Smooth muscle cell (in vitro differentiated cells): ENCODE data around the gene MTHFSD. TPM values are rescaled to one million over a fixed set of nuclear protein-coding genes. Genes with fewer than 3 reads are reported as not detected.

Experiments used
- DNase-seq: peaks from one replicate; lab custom pipeline; 2025; ENCODE audit not compliant: unreplicated experiment; lab: John Stamatoyannopoulos, UW
- H2AFZ ChIP-seq: fragments of 200-600 bp; sonication (generic); 2 replicates; pipeline ENCODE4 v1.6.0; 2016; ENCODE audit warnings: antibody characterized with exemption, low read depth, mild to moderate bottlenecking
- H3F3A ChIP-seq: fragments of 200-600 bp; sonication (generic); 2 replicates; pipeline ENCODE4 v1.6.0; 2017; ENCODE audit warnings: antibody characterized with exemption, low read depth
- H3K27ac ChIP-seq: fragments of 200-600 bp; sonication (generic); 2 replicates; pipeline ENCODE4 v1.5.1; 2016; ENCODE audit warnings: low read depth, mild to moderate bottlenecking
- H3K27me3 ChIP-seq: fragments of 200-600 bp; sonication (generic); 2 replicates; pipeline ENCODE4 v1.6.1; 2016; ENCODE audit warnings: low read depth, mild to moderate bottlenecking
- H3K36me3 ChIP-seq: fragments of 200-600 bp; sonication (generic); 2 replicates; pipeline ENCODE4 v1.5.1; 2016; ENCODE audit warnings: low read depth
- H3K4me1 ChIP-seq: fragments of 200-600 bp; sonication (generic); 2 replicates; pipeline ENCODE4 v1.5.1; 2016; ENCODE audit warnings: low read depth
- H3K4me2 ChIP-seq: fragments of 200-600 bp; sonication (generic); 2 replicates; pipeline ENCODE4 v1.6.0; 2016; ENCODE audit warnings: mild to moderate bottlenecking
- H3K4me3 ChIP-seq: fragments of 200-600 bp; sonication (generic); 2 replicates; pipeline ENCODE4 v1.5.1; 2016; ENCODE audit warnings: mild to moderate bottlenecking
- H3K79me2 ChIP-seq: fragments of 200-600 bp; sonication (generic); 2 replicates; pipeline ENCODE4 v1.6.0; 2016; ENCODE audit warnings: low read depth, mild to moderate bottlenecking
- H3K9ac ChIP-seq: fragments of 200-600 bp; sonication (generic); 2 replicates; pipeline ENCODE4 v1.6.0; 2016; ENCODE audit warnings: low read depth
- H3K9me3 ChIP-seq: fragments of 200-600 bp; sonication (generic); replicated peaks from 2 replicates; pipeline ENCODE4 v1.5.1; 2016; ENCODE audit warnings: low read depth
- H4K20me1 ChIP-seq: fragments of 200-600 bp; sonication (generic); 2 replicates; pipeline ENCODE4 v1.6.0; 2016; ENCODE audit warnings: low read depth
- WGBS: methylation state at CpG from one replicate; pipeline ENCODE4 v1.1.7; 2016; ENCODE audit warnings: low lambda C conversion rate; 5-methylcytosine and 5-hydroxymethylcytosine counted together
- polyA plus RNA-seq: library from polyadenylated mRNA; unstranded; fragments of >200 nt; fragmentation: Nextera tagmentation; extraction: Ambion mirVana; gene quantifications from 2 replicates; pipeline ENCODE4 v1.2.1, GENCODE V29; 2016
- total RNA-seq: library from RNA; depleted of rRNA; stranded (reverse); fragments of >200 nt; gene quantifications from 2 replicates; pipeline ENCODE4 v1.2.3, GENCODE V29; 2014
- TF ChIP-seq, protein P1 (sequence below): fragments of 200-600 bp; sonication (generic); IDR thresholded peaks from 2 replicates; pipeline ENCODE4 v1.5.1; 2017; ENCODE audit warnings: borderline replicate concordance, mild to moderate bottlenecking, antibody characterized with exemption; ENCODE audit not compliant: insufficient read depth, poor library complexity, severe bottlenecking

Gene MTHFSD
- total and polyA plus RNA-seq, 2 experiments from 2014 or later = 13.3 to 23.0 TPM

DNA sequence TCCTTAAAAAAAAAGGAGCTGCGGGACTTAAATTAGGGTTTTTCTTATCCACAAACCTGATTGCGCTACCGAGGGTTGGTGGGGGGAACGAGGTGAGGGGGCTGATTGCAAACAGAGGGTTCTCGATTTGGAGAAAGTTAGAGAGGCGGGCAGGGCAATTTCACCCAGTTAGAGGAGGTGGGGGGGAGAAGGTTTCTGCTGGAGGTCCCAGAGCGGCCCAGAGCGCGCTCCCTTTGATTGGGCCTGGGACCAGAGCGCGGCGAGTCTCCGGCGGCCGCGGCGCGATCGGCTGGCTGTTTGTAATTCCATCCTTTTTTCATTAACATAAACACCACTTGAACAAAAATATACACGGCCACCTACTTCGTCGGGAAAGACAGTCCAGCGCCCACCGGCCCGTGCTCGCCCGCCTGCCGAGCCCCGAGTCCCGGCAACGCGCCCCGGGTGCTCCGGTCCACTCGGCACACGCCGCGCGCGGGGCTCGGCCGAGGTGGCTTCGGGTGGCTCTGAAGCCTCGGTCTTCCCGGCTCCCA is 58.0 kb downstream of the MTHFSD start:
- Histone ChIP-seq H3K9ac (no peak overlapping the region), H3K27me3 (peaks cover 97% of the 10 kb centered on the region), H3K27ac (no peak overlapping the region), H4K20me1 (peaks cover 3% of the 10 kb centered on the region), H3K4me3 (peak overlapping the region; percentile 49), H3K9me3 (no peaks in the 10 kb centered on the region), H3K79me2 (no peaks in the 10 kb centered on the region), H3F3A (peaks cover 6% of the 10 kb centered on the region), H3K36me3 (no peaks in the 10 kb centered on the region), H3K4me2 (peak overlapping the region; percentile 89), H2AFZ (no peak overlapping the region), H3K4me1 (peaks cover 55% of the 10 kb centered on the region)
- DNase-seq = no peak
- TF ChIP-seq, protein P1, sequence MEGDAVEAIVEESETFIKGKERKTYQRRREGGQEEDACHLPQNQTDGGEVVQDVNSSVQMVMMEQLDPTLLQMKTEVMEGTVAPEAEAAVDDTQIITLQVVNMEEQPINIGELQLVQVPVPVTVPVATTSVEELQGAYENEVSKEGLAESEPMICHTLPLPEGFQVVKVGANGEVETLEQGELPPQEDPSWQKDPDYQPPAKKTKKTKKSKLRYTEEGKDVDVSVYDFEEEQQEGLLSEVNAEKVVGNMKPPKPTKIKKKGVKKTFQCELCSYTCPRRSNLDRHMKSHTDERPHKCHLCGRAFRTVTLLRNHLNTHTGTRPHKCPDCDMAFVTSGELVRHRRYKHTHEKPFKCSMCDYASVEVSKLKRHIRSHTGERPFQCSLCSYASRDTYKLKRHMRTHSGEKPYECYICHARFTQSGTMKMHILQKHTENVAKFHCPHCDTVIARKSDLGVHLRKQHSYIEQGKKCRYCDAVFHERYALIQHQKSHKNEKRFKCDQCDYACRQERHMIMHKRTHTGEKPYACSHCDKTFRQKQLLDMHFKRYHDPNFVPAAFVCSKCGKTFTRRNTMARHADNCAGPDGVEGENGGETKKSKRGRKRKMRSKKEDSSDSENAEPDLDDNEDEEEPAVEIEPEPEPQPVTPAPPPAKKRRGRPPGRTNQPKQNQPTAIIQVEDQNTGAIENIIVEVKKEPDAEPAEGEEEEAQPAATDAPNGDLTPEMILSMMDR = no peak
- 2% methylated on average over 44 of the region's 45 CpGs for WGBS

DNA sequence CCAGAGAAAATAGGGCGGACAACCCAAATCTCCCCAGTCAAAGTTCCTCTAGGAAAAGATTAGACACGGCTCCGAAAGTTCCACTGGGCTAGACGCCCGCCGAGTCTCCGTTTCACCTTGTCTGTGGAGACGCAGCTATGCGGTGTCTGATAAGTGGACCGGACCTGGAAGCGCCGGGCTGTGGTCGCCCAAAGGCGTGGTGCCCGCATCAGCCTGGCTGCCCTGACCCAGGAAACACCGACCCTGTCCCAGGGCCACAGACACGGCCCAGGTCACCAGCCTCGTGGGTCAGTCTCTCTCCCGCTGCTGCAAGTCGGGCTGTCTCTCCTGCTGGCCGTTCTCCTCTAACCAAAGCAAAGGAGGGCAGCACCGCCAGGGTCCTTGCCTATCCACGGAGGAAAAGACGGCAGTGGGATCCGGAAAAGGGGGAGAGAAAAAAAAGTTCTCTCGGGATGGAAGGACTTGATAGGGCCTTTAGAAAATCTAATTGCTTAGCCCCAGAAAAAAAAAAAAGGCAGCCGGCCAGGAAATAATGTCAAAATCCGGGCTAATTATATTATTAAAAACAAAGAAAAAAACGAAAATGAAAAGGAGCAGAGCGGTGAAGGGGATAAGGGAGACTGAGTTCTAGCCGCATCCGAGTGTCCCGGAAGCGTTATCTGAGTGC is 58.6 kb downstream of the MTHFSD start:
- Histone ChIP-seq H3K4me3 (peak overlapping the region; percentile 49), H3K9me3 (no peaks in the 10 kb centered on the region), H3K4me2 (peak overlapping the region; percentile 89), H4K20me1 (peaks cover 3% of the 10 kb centered on the region), H3K9ac (no peak overlapping the region), H3K27ac (no peak overlapping the region), H3K36me3 (no peaks in the 10 kb centered on the region), H2AFZ (no peak overlapping the region), H3K4me1 (peaks cover 55% of the 10 kb centered on the region), H3F3A (peaks cover 6% of the 10 kb centered on the region), H3K27me3 (peaks cover 97% of the 10 kb centered on the region), H3K79me2 (no peaks in the 10 kb centered on the region)
- DNase-seq = no peak
- TF ChIP-seq, protein P1 = no peak
- 23% methylated on average over 34 of the region's 34 CpGs for WGBS

DNA sequence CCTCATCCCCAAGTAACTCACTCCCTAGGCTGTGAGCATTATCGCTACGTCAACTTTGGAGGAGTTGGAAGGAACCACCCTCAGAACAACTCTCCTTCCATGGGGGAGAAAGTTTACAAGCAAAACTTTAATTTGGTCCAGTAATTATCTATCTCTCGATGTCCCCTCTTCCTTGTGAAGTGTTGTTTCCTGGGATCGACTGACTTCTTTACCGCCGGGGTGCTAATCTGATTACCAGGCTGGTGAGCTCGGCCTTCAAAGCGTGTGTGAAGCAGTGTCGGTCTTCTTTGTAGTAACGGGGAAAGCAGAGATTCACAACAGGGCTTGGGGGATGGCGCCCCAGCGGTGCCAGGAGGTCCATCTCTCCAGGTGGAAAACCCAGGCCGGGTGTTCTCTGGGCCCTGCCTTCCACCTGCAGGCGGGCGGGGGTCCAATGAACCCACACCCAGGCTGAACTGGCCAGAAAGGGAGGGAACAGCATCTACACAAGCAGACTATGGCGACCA is 59.2 kb downstream of the MTHFSD start:
- TF ChIP-seq, protein P1 = no peak
- H3K27me3 ChIP-seq = peaks cover 95% of the 10 kb centered on the region
- H3K4me2 ChIP-seq = no peak overlapping the region
- H3K9me3 ChIP-seq = no peaks in the 10 kb centered on the region
- H3K4me3 ChIP-seq = peak overlapping the region; percentile 49
- H3K79me2 ChIP-seq = no peaks in the 10 kb centered on the region
- peaks cover 55% of the 10 kb centered on the region for H3K4me1 ChIP-seq
- H3K36me3 ChIP-seq = no peaks in the 10 kb centered on the region
- DNase-seq = no peak
- H3F3A ChIP-seq = peaks cover 6% of the 10 kb centered on the region
- no peak overlapping the region for H3K9ac ChIP-seq
- H3K27ac ChIP-seq = no peak overlapping the region
- peaks cover under 1% of the 10 kb centered on the region for H4K20me1 ChIP-seq
- H2AFZ ChIP-seq = no peak overlapping the region
- WGBS = 30% methylated on average over 15 of the region's 16 CpGs
